H9 (cell line): ENCODE data around the gene ARHGAP24. TPM values are rescaled to one million over a fixed set of nuclear protein-coding genes. Genes with fewer than 3 reads are reported as not detected.

Experiments
- DNase-seq: peaks from one replicate; pipeline ENCODE4 v3.0.0-alpha.2; 2017
- H2AFZ ChIP-seq: one replicate; pipeline ENCODE4 v1.6.1; 2013; ENCODE audit warnings: mild to moderate bottlenecking, low read length, control low read depth, moderate library complexity
- H2AK5ac ChIP-seq: 2 replicates; pipeline ENCODE4 v1.6.1; 2013; ENCODE audit warnings: low read length, control low read depth, mixed read lengths; ENCODE audit not compliant: insufficient read length
- H2BK120ac ChIP-seq: one replicate; pipeline ENCODE4 v1.6.1; 2013; ENCODE audit warnings: low read depth, mild to moderate bottlenecking, low read length, control low read depth, inconsistent platforms; ENCODE audit not compliant: poor library complexity, severe bottlenecking
- H2BK12ac ChIP-seq: 2 replicates; pipeline ENCODE4 v1.6.1; 2013; ENCODE audit warnings: low read length, control low read depth, mixed read lengths, low read depth; ENCODE audit not compliant: insufficient read length
- H2BK15ac ChIP-seq: 2 replicates; pipeline ENCODE4 v1.6.1; 2013; ENCODE audit warnings: low read depth, low read length, control low read depth
- H2BK20ac ChIP-seq: one replicate; pipeline ENCODE4 v1.6.1; 2013; ENCODE audit warnings: low read depth, mild to moderate bottlenecking, low read length, control low read depth, inconsistent platforms; ENCODE audit not compliant: poor library complexity, severe bottlenecking
- H2BK5ac ChIP-seq: 2 replicates; pipeline ENCODE4 v1.6.1; 2013; ENCODE audit warnings: low read length, control low read depth, mixed read lengths; ENCODE audit not compliant: insufficient read length
- H3K14ac ChIP-seq: 2 replicates; pipeline ENCODE4 v1.6.1; 2013; ENCODE audit warnings: low read length, control low read depth; ENCODE audit not compliant: insufficient read depth
- H3K18ac ChIP-seq: 2 replicates; pipeline ENCODE4 v1.6.1; 2013; ENCODE audit warnings: low read depth, mild to moderate bottlenecking, mixed read lengths, low read length, control low read depth; ENCODE audit not compliant: insufficient read length
- H3K23ac ChIP-seq: 2 replicates; pipeline ENCODE4 v1.6.1; 2013; ENCODE audit warnings: low read length, control low read depth, mixed read lengths, low read depth; ENCODE audit not compliant: insufficient read length
- H3K23me2 ChIP-seq: 2 replicates; pipeline ENCODE4 v1.6.1; 2013; ENCODE audit warnings: low read depth, mild to moderate bottlenecking, mixed read lengths, low read length, control low read depth; ENCODE audit not compliant: insufficient read length, poor library complexity, severe bottlenecking
- H3K27ac ChIP-seq: 2 replicates; pipeline ENCODE4 v1.5.1; 2013; ENCODE audit warnings: low read length, control low read depth, mixed read lengths, low read depth; ENCODE audit not compliant: insufficient read length
- H3K27me3 ChIP-seq: 2 replicates; pipeline ENCODE4 v1.6.1; 2013; ENCODE audit warnings: low read length, control low read depth, inconsistent platforms; ENCODE audit not compliant: insufficient read depth
- H3K4ac ChIP-seq: 2 replicates; pipeline ENCODE4 v1.6.1; 2013; ENCODE audit warnings: low read depth, mild to moderate bottlenecking, control low read depth, inconsistent platforms, low read length, moderate library complexity
- H3K4me1 ChIP-seq: 2 replicates; pipeline ENCODE4 v1.6.1; 2013; ENCODE audit warnings: low read length, control low read depth, inconsistent platforms; ENCODE audit not compliant: insufficient read depth
- H3K4me2 ChIP-seq: 2 replicates; pipeline ENCODE4 v1.6.1; 2013; ENCODE audit warnings: low read length, control low read depth, mixed read lengths; ENCODE audit not compliant: insufficient read length, insufficient read depth
- H3K56ac ChIP-seq: 2 replicates; pipeline ENCODE4 v1.6.1; 2013; ENCODE audit warnings: low read depth, mild to moderate bottlenecking, mixed read lengths, low read length, control low read depth; ENCODE audit not compliant: insufficient read length
- H3K79me1 ChIP-seq: 2 replicates; pipeline ENCODE4 v1.6.1; 2013; ENCODE audit warnings: low read depth, mild to moderate bottlenecking, moderate library complexity, low read length, control low read depth, inconsistent platforms; ENCODE audit not compliant: insufficient read depth, poor library complexity, severe bottlenecking
- H3K79me2 ChIP-seq: 2 replicates; pipeline ENCODE4 v1.6.1; 2013; ENCODE audit warnings: low read length, control low read depth, inconsistent platforms; ENCODE audit not compliant: insufficient read depth
- H3K9ac ChIP-seq: 2 replicates; pipeline ENCODE4 v1.6.1; 2013; ENCODE audit warnings: low read length, control low read depth, mixed read lengths; ENCODE audit not compliant: insufficient read length; ENCODE audit errors: extremely low read depth
- H3K9me3 ChIP-seq: one replicate; pipeline ENCODE4 v1.6.1; 2013; ENCODE audit warnings: low read depth, low read length, inconsistent platforms; ENCODE audit not compliant: control insufficient read depth
- H3T11ph ChIP-seq: one replicate; pipeline ENCODE4 v1.6.1; 2013; ENCODE audit warnings: mild to moderate bottlenecking, low read length, control low read depth, inconsistent platforms
- H4K20me1 ChIP-seq: one replicate; pipeline ENCODE4 v1.6.1; 2013; ENCODE audit not compliant: control insufficient read depth, insufficient read length, insufficient read depth
- H4K5ac ChIP-seq: 2 replicates; pipeline ENCODE4 v1.6.1; 2013; ENCODE audit warnings: low read depth, mild to moderate bottlenecking, mixed read lengths, low read length, control low read depth; ENCODE audit not compliant: insufficient read length
- H4K8ac ChIP-seq: replicated peaks from 2 replicates; pipeline ENCODE4 v1.6.1; 2013; ENCODE audit warnings: low read length, control low read depth, mixed read lengths, low read depth; ENCODE audit not compliant: insufficient read length
- H4K91ac ChIP-seq: 2 replicates; pipeline ENCODE4 v1.6.1; 2013; ENCODE audit warnings: low read depth, mild to moderate bottlenecking, moderate library complexity, mixed read lengths, low read length, control low read depth; ENCODE audit not compliant: insufficient read length
- H3K27ac Mint-ChIP-seq, 3 experiments: 2 replicates in 2 of 3; 3 replicates in 1 of 3; pipeline ENCODE4 v1.8.0; 2020 to 2021; ENCODE audit warnings: mixed read lengths in 3 of 3, mild to moderate bottlenecking in 1 of 3, moderate library complexity in 1 of 3
- H3K27me3 Mint-ChIP-seq: 2 replicates; pipeline ENCODE4 v1.8.0; 2021; ENCODE audit warnings: low read depth, mild to moderate bottlenecking, moderate library complexity, mixed read lengths
- H3K36me3 Mint-ChIP-seq, 3 experiments: 2 replicates in 2 of 3; 3 replicates in 1 of 3; pipeline ENCODE4 v1.8.0; 2020 to 2021; ENCODE audit warnings: low read depth in 3 of 3, mixed read lengths in 3 of 3; ENCODE audit not compliant: insufficient read depth in 1 of 3
- H3K4me1 Mint-ChIP-seq, 2 experiments: 2 replicates each; pipeline ENCODE4 v1.8.0; 2020; ENCODE audit warnings: mixed read lengths in 2 of 2
- H3K4me3 Mint-ChIP-seq, 2 experiments: 2 replicates in 1 of 2; 3 replicates in 1 of 2; pipeline ENCODE4 v1.8.0; 2020 to 2021; ENCODE audit warnings: mild to moderate bottlenecking in 2 of 2, mixed read lengths in 2 of 2, moderate library complexity in 1 of 2
- H3K9me3 Mint-ChIP-seq, 2 experiments: 2 replicates in 1 of 2; 3 replicates in 1 of 2; pipeline ENCODE4 v1.8.0; 2020; ENCODE audit warnings: mild to moderate bottlenecking in 2 of 2, mixed read lengths in 2 of 2, moderate library complexity in 1 of 2
- CTCF ChIP-seq: fragments of 200-600 bp; sonication (generic); conservative IDR thresholded peaks from 3 replicates; pipeline ENCODE4 v1.8.0; 2021; ENCODE audit warnings: antibody characterized with exemption, mild to moderate bottlenecking
- WGBS: extraction: QIAGEN DNeasy Blood & Tissue Kit; methylation state at CpG from one replicate; pipeline ENCODE4 v1.1.7; 2013; ENCODE audit warnings: missing lambda C conversion rate, low lambda C conversion rate, mixed read lengths; ENCODE audit not compliant: insufficient read length; ENCODE audit errors: extremely low coverage; 5-methylcytosine and 5-hydroxymethylcytosine counted together
- total RNA-seq: library from RNA; stranded (reverse); gene quantifications from 2 replicates; pipeline ENCODE4 v1.2.1, GENCODE V29; 2021

ARHGAP24 gene
- total RNA-seq, 1 experiment from 2014 or later = 0.37 TPM

GRCh38 chr4:85815796-85816459, 341.0 kb downstream of the ARHGAP24 start:
- Histone ChIP-seq H3K4me1 (peaks cover 5% of the 10 kb centered on the region; the same call in 1 of the 2 replicates), H2BK15ac (no peak overlapping the region), H4K91ac (no peak overlapping the region), H3K14ac (no peak overlapping the region), H4K8ac (no peak overlapping the region), H3K79me1 (no peaks in the 10 kb centered on the region), H2BK120ac (no peak overlapping the region), H3K9ac (no peak overlapping the region), H4K20me1 (no peaks in the 10 kb centered on the region), H3K23me2 (no peaks in the 10 kb centered on the region), H3K27ac (no peak overlapping the region), H2BK20ac (no peak overlapping the region), H3T11ph (no peak overlapping the region), H2AK5ac (no peak overlapping the region), H3K9me3 (no peaks in the 10 kb centered on the region), H2BK12ac (no peak overlapping the region), H3K27me3 (no peaks in the 10 kb centered on the region), H3K23ac (no peak overlapping the region), H2BK5ac (no peak overlapping the region), H3K4ac (no peak overlapping the region), H3K4me2 (no peak overlapping the region), H2AFZ (no peak overlapping the region), H3K18ac (no peak overlapping the region), H3K56ac (no peak overlapping the region), H3K79me2 (no peaks in the 10 kb centered on the region), H4K5ac (no peak overlapping the region)
- peaks cover 0 to 3% of the 10 kb centered on the region in 2 experiments; a peak in 1 of 5 replicates for H3K9me3 Mint-ChIP-seq
- no peak overlapping the region for H3K4me3 Mint-ChIP-seq
- H3K4me1 Mint-ChIP-seq = peaks cover 7 to 11% of the 10 kb centered on the region in 2 experiments
- no peak overlapping the region; a peak in 1 of 7 replicates for H3K27ac Mint-ChIP-seq
- no peak for DNase-seq
- no CpG with 5 or more reads among the region's 7 CpGs for WGBS
- H3K36me3 Mint-ChIP-seq = peaks cover 0 to 7% (median 0%) of the 10 kb centered on the region in 3 experiments; a peak in 2 of 7 replicates
- no peaks in the 10 kb centered on the region for H3K27me3 Mint-ChIP-seq
- no peak for TF ChIP-seq CTCF
